GM04503 (cell line): ENCODE measurements around the gene FZD4.

Experiments
- DNase-seq: peaks from one replicate; pipeline ENCODE4 v3.0.0-alpha.2; 2012; ENCODE audit warnings: low read depth

FZD4 gene

DNA sequence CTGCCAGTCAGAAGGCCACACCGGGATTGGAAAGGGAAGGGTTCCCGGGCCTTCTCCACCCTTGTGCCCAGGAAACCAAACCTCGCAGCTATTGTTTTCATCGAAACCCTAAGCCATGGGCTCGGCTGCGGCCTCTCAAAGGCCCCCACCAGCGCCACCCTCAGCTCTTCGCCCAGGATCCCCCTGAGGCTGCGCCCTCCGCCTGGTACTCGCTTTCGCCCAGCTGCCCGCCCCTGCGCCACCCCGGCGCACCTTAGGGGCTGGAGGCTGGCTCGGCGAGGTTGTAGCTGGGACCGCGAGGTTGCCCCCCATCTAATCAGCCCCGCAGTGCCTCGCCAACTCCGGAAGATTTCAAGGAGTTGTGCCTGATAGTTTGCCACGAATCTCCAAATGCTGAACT, 49.0 kb downstream of the FZD4 start:
- DNase-seq: no peak

DNA sequence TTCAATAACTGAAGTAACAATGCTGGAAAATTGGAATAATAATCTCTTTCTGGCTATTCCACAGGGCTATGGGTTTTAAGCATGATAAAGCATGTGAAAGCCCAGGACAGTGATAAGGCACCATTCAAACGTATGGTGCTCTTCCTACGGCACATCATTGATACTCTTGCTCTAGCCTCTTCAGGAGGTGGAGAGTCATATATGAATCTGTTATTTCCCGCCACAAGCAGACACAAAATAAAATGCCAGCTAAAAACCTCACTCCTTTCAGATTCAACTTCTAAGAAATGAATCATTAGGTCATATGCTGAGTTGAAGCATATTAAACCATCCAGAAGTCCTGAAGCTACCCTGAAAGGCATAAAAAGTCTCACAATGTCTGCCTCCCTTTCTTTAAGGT, 49.9 kb downstream of the FZD4 start:
- no peak for DNase-seq

DNA sequence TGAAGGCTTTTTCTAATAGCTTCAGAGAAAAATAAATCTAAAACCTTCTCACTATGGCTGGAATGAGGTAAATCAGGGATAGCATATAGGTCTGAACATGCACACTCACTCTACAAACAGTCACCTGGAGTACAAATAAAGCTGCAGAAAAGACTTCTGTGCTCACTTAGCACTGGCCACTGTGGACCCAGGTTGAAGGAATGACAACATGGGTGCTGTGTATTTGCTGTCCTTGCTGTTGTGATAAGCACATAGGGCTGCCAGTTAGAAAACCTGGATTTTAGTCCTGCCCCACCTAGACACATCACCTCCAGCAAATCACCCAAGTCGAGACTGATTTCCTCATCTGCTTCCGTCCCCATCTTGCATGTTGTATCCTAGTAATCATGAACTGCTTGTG, 51.2 kb downstream of the FZD4 start:
- DNase-seq: no peak

DNA sequence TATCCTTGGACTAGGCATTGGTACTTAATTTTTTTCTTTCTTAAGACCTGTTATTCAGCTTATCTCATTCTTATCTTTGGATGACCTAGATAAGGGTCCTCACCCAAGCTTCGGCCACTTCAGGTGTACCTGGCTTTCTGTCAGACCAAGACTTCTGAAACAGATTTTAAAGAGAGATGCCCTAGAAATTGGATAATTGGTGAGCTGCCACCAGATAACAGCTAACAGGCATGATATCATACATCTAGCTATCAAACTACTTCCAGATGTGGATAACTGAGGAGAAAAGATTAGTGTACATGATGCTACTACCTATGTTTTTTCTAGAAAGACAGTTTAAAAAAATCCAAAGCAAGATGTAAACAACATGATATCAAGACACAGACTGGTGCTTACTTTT, 52.9 kb downstream of the FZD4 start:
- DNase-seq: no peak

DNA sequence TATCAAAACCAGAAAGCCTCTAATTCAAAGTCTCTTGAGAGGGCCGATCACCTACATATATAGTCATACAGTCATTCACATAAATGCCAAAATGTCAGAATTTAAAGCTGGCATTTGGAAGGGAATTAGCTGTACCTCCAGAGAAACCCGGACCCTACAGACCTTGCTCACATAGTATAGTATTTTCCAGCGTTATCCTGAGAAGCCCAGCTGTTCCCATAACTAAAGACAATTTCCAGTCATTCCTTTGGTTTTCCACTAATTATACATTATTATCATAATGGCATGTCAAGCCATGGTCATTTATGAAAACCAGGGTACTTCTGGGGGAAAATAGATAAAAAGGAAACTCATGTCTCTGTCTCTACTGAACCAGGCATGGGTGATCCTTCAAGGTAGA, 53.6 kb downstream of the FZD4 start:
- DNase-seq: no peak

DNA sequence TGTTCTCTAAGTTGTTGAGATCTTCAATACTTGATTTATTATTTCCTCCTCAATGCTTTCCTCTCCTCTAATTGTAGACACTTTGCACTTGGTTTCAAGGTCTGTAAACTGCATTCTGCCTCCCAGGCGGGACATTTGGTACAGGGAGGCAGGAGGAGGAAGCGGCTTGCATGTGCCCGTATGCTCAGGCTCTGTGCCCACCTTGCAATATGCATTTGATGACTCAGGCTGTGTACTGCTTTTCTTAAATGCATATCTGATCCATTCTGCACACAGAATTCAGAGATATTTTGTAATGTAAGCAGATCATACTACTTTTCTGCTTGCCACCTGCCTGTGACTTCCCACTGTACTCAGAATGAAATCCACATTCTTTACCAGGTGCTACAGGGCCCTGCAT, 55.0 kb downstream of the FZD4 start:
- DNase-seq: no peak

DNA sequence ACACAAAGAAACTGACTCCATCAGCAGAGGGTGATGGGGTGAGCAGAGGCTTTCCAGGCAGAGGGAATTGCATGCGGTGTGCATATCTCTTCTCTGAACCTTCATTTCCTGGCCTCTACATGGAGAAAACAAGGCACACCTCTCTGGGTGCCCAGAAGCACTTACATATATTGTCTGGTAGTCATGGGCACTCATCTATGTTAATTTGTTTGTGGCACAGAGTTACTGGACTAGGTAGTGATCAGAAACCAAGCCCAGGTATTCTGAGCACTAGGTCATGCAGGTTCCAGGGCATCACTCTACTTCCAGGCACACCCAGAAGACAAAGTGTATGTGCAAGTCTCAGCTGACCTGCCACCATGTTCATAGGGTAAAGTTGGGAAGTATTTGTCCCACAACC, 56.5 kb downstream of the FZD4 start:
- no peak for DNase-seq

DNA sequence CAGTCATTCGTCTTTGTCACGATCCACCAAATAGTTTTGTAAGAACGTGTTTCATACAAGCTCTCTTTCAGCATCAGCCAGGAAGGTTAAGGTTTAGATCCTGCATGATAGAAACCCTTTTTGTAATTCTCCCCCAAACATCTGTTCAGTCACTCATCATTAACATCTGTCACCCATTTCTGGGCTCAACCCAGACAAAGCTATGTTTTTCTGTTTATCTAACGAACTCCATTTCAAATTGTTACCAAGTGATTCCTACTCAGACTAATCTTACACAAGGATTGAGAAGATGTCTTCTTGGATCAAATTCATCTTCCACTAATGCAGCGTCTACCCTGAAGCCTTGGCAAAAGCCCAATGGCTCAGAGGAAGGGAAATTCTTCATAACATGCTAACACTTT, 58.8 kb downstream of the FZD4 start:
- DNase-seq: peak; percentile 37
